Inflammatory macrophage (primary cell): ENCODE measurements around the gene METRNL.
"Not testable (repeated sequence)": the region's sequence is repeated elsewhere in the genome, so short reads cannot be mapped to it uniquely, and the experiment has no call there.

Source experiments
- DNase-seq, 2 donors: peaks; one replicate each; pipeline ENCODE4 v3.0.0-alpha.2; 2020 to 2022

METRNL gene

DNA sequence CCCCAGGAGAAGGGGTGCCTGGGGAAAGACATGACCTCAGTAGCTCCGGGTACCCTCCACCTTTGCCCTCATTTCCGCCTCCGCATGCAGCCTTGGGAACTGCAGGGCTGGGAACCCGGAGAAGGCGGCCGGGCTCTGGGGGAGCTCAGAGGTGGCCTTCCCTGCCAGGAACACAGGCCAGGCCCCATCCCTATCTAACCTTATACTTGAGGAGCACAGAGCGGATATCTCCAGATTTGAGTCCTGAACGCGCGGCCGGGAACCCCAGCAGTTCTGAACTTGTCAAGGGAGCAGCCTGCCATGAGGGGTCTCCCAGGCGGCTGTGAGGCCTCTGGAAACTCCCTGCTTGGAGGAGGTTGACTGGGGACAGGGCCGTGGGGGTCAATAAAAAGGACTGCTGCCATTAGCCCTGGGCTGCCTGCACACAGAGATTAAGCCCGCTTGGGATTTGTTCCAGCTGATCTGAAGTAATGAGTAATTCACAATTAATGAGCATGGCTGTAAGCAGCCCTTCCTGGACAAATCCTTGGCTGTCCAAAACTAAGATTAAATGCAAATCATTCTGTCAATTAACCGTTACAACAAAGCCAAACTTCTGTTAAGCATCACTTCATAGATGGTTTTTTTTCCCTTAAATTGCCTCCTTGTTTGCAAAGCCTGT is 26.3 kb upstream of the METRNL start:
- no peak for DNase-seq

DNA sequence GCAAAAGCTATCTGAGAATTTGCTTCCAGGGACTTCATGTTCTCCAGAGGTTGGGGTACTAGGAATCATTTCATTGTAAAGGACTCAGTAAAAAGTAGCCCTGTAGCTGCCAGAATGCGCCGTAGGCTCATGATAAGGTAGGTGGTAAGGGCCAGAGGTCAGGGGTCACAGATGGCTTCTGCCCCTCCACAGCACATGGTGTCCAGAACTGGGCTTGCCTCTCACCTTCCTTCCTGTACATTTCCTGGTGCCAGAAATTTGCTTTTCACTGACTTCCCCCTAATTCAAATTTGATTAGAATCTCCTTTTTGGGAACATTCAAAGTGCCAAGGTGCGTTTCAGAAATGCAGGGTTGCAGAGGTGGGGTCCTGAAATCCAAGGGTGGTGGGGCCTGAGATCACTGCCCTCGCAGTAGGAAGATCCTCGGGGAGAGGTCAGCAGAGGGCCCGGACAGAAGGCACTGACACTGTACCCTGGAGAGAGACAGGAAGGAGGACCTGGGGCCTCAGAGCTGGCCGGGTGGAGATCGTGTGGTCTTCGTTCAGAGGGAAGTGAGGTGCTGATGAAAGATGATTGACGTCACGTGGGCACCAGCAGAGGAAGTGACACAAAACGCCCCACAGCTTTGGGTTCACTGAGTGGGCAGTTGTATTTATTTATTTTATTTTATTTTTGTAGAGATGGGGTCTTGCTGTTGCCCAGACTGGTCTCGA is 25.5 kb upstream of the METRNL start:
- peak; percentile 92 to 96 for DNase-seq

DNA sequence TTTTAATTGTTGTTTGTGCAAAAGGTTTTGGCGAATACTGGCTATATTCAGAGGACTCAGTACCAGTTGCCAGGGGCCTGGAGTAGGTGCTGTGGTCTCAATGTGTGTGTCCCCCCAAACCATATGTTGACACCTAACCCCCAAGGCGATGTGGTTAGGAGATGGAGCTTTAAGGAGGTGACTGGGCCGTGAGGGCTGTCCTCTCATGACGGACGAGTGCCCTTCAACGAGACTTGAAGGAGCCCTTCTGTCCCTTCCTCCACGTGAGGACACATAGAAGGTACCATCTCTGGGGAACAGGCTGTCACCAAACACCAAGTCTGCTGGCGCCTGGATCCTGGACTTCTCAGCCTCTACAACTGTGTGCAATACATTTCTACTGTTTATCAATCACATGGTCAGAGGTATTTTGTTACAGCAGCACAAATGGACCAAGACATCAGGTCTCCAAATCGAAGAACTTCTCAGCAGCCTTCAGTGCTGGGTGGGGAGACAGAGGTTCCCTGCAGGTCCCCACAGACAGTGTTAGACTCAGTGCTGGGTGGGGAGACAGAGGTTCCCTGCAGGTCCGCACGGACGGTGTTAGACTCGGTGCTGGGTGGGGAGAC is 24.8 kb upstream of the METRNL start:
- DNase-seq: no peak

DNA sequence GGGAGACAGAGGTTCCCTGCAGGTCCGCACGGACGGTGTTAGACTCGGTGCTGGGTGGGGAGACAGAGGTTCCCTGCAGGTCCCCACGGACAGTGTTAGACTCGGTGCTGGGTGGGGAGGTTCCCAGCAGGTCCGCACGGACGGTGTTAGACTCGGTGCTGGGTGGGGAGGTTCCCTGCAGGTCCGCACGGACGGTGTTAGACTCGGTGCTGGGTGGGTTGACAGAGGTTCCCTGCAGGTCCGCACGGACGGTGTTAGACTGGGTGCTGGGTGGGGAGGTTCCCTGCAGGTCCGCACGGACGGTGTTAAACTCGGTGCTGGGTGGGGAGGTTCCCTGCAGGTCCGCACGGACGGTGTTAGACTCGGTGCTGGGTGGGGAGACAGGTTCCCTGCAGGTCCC is 24.2 kb upstream of the METRNL start:
- DNase-seq: not testable (repeated sequence)

DNA sequence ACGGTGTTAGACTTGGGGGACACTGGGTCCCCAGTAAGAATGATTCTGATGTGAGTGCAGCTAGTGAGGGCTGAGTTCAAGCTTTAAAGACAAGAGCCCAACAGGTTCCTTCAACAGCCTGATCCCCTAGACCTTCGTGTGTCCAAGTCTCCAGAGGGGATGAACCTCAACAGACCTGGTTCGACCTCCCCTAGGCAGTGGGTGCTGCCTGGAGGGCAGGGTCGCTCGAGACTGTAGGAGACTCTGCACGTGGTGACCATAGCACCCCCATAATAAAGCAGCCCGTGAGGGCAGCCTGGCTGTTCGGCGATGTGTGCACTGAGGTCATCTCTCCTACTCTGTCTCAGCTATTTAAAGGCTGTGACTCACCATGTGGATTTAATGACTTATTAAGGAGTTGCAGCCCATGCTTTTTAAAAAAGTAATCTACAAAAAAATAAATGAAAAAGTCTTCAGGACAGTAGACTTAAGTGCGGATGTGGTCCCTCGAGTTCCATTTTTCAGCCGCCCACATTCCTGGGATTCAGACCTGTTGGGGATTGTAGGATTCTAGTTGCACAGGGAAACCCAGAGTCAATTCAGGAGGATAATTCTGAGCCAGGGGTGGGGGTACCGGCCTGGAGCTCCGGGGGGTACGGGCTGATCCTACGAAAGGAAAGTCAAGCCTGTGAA is 23.4 kb upstream of the METRNL start:
- peak; percentile 65 to 81 for DNase-seq

DNA sequence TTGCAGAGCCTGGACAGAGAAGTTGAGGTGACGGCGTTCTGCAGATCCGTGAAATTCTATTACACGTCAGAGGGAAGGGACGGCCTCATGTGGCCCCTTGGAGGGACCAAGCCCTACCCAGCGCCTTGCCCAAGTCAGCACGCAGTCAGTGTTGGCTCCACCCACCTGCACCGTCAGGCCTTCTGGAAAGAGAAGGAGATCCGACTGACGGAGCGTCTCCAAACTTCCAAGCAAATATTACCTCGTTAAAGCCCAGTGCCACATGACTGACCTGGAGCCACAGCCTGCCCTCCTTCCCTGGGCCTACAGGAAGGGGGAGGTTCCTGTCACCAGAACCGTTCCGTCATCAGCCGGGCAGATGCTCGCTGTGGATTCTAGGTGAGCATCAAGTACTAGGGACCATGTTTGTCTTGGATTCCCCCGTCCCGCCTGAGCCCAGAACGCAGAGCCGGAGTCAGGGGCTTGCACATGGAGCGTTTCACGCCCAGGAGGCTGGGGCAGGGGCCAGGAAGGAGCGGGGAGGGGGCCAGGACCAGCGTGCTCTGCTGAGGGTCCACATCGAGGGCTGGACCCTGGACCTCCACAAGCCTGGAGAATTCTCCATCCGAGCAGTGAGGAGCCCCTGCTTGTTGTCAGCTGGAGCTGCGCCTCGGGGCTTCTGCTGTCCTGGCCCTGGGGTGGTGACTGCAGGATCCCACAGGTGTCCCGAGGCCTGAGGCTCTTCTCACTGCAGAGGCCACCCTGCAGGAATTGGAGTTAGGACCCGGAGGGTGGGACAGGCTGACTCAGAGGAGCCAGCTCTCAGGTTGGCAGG is 22.6 kb upstream of the METRNL start:
- DNase-seq: no peak

DNA sequence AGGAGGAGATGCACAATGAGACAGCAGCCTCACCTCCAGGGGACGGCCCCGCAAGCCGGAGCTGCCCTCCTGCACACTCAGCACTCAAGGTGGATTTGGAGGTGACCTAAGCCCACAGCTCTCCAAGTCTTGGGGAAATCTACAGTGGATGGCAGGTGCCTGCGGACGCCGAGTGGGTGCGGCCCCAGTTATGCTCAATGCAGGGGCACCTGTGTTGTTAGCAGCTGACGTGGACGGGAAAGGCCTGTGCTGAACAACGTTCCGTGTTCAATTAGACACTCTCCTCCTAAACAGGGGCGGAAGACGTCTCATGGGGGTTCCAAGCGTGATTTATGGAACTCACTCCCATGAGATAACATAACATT is 22.0 kb upstream of the METRNL start:
- DNase-seq: no peak

DNA sequence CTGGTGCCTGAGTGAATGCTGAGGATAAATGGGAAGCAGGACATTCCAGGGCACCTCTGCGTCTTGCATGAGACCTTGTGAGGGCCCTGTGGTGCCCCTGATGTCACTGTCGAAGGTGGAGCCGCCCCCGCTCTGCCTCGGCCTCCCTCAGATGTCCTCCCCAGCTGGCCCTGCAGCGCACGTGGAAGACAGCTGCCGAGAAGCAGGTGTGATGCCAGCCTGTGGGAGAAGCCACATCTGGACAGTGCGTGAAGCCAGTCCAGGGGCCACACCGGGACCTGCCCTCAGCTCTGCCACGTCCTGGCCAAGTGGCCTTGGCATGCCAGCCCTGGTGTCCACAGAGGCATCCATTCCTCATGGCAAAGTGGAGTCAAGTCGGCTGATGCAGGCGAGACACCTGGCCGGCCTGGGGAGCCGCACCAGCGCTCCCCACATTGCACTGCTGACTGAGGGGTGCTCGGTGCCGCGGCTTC is 21.6 kb upstream of the METRNL start:
- no peak for DNase-seq

DNA sequence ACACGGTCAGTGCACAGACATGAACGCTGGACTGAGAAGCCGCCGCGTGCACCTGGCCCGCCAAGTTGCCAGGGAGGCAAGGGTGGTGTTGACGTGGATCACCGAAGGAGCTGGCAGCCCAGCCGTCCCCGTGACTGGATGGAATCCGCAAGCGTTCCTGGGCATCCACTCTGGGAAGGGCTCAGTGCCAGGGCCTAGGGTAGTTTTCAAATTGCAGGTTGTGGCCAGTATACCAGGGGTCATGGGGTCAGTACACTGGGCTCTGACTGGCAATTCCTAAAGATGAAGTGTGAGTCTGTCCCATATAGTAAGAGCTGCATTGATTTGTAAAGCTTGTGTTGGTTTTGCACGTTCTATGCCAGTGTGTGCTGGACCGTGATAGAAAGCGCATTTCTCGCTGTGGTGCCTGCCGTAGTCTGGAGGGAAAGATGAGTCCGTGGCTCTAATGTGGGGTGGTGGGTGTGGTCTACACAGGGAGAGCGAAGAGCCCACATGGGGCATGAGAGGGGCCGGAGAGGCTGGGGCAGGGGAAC is 21.1 kb upstream of the METRNL start:
- no peak for DNase-seq

DNA sequence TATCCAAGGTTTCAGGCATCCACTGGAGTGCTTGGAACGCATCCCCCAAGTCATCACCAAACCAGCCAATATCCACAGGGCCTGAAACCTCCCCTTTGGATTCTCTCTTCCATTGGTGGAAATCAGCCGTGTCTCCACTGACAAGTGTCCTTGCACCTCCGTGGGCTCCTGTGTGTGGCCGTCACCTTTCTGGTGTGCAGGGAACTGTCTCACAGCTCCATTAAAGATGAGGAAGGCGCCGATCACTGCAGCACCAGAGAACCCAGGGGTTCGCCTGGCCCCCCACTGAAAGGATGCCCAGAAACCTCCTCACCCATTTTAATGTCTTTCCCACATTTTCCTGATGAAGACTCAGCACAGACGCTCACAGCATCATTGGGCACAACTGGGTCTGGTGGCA is 17.8 kb upstream of the METRNL start:
- peak in 1 of 2 donors; percentile 1 for DNase-seq

DNA sequence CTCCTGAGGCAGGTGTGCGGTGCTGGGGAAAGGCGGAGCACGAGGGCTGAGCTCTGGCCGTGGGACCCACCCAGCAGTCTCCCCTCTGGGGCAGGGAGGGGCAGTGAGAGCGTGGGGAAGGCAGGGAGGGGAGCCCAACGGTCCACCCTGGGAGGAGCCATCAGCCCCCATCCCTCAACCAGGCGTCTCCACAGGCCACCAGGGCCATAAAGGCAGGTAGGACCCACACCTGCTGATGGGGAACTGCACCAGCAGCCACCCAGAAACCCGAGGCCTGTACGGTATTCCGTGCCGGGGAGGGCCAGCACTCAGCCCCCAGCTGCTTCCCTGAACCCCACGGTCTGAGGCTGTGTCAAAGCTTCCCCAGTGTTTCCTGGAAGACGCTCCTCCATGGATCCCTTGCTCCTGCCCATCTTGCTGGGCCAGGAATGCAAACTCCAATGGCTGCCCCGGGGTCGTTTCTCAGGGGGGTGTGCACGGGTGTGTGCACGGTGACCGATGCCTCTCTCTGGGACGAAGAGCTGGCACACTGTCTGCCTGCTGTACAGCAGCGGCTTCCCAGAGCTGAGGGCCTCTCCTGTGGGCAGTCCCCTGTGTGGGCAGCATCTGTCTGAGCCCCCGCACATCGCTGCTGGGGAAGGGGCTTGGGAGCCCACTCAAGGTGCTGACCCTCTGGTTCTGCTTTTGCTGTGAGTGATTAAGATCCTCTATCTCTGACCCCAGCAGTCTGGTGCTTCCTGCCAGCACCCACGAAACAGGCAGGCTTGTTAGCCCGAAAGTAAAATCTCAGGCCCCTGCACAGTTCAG is 17.2 kb upstream of the METRNL start:
- peak; percentile 5 to 46 for DNase-seq

DNA sequence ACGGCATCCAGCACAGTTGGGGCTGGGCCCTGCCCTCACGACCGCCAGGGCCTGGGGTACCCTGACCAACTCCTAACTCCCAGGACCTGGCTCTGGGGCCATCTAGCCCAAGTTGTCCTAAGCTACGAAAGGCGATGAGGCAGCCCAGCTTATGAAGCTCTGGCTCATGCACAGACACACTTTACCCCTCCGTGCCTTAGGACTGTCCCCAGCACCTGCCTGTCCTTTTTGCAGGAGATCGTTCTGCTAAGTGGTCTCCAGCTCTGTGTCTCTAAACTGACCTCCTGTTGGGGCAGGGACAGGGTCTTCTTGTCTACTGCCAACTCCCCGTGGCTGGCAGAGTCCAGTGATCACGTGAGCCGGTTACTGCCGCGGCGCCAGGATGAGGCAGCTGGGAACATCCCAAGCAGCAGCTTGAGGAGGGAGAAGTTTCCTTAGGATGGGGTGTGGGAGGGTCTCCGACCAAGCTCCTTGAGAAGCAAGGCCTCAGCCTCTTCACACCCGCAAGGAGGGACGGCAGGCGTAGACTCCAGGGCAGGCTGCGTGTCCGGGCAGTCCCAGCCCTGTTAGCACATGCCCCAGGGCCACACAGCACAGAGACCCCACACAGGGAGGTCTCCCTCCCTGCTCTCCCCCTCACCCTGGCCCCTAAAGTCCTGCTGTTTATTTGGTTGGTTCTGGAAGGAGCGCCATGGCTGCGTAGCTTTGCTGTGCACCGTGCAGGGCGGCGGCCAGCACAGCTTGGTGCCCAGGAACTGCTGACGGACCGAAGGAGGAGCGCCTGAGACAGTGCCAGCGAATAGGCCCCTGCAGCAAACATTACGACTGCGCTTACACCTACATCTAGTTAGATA is 16.4 kb upstream of the METRNL start:
- no peak for DNase-seq

DNA sequence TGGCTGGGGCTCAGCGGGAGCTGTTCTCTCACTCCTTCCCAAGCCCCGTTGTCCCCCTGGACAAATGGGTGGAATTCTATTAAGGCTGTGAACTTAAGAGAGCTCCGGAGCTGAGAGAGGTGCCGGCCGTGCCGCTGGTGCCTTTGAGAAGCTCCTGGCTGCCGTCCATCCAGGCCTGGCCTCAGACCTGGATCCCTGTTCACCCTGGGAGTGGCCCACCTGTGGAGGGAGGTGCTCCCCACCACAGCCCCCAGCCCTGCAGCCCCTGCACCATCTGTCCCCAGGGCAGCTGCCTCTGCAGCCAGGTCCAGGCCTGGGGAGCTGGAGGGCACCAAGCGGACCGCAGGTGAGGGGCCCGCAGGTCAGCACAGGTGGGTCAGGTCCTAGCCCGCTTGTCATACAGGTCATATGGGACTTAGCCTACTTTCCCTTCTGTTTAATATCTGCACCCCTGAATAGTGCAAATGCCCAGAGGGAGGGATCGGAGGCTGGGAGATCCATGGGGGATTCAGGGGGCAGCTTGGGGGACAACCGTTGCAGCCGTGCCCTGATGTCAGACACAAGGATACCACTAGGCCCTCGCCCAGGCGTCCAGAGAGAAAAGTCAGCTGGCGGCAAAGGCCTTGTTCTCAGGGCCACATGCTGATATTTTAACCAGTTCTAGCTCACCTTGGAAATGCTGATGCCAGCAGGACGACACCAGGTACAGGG is 15.2 kb upstream of the METRNL start:
- DNase-seq: peak in 1 of 2 donors; percentile 1

DNA sequence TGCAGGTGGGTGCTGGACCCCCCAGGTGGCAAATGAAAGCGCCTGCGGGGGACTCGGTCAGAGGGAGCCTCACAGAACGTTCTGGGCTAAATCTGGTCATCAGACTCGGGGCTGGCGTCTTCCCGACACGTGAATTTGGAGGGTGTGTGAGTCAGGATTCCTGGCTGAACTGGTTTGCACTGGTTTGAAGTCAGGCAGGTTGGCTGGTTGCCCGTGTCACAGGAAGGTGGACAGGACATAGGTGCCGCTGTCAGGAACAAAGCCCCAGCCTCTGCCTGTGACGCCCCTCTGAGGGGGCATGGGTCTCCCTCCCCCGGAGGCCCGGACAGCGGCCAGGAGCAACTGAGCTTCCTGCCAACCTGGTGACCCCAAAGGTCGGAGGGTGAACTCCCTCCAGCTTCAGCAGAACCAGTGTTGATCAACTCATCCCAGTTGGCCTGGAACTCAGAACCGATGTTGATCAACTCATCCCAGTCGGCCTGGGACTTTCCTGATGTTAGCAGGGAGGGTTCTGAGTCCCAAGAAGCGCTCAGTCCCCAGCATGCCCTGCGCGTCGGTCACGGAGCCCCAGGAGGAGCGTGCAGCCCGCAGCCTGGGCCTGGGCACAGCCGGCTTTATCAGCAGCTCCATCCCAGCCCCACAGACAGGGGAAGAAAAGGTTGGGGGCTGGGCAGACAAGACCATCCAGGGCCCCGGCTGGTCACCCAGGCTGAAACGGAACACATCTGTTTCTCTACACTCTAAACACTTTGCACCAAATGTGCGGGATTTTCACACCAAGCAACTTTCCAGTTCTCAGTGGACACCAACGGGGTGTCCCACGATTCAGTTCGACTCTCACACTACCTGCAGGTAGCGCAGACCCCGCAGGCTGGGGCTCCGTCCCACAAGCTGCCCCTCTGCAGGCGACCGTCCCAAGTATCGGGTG is 14.4 kb upstream of the METRNL start:
- no peak for DNase-seq

DNA sequence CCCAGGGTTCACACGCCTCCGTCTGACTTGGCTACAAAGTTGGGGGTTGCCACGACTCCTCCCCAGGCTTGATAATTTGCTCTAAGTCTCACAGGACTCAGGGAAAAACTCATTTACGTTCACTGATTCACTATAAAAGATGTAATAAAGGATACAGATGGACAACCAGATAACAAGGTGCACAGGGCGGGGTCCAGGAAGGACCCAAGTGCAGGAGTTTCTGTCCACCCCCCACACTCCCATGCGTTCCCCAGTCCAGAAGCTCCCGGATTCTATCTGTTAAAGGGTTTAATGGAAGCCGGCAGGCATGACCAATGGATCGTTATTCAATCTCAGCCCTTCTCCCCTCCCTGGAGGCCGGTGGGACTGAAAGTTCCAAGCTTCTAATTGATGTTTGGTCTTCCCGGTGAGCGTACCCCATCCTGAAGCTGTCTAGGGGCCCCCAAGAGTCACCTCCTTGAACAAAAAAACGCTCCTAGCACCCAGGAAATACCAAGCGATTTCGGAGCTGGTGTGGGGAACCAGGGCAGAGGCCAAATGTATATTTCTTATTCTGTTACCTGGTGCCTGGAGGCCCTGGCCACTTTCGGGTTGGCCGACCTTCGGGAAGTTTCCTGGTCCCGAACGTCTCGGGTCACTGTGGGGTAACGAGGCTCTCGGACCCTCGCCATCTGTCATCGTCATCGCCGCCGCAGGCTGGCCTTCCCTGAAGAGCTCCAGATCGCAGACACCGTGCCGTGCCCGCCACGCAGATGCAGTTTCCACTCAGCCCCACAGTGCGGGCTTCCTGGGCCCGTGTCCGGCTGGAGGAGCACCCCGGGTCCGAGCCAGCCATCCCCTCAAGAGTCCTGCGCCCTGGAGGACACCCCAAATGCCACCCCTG is 13.5 kb upstream of the METRNL start:
- DNase-seq: no peak

DNA sequence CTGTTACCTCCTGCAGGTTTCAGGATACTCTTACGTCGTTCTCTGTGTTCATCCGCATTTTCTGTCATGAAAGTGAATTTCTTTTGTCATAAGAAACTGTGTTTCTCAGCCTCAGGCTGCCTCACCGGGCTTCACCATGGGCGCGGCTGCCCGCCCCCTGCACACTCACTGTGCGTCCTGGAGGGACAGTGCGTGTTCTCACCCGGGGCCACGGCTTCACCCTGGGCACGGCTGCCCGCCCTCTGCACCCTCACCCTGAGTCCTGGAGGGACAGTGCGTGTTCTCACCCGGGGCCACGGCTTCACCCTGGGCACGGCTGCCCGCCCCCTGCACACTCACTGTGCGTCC is 12.9 kb upstream of the METRNL start:
- not testable (repeated sequence) for DNase-seq

DNA sequence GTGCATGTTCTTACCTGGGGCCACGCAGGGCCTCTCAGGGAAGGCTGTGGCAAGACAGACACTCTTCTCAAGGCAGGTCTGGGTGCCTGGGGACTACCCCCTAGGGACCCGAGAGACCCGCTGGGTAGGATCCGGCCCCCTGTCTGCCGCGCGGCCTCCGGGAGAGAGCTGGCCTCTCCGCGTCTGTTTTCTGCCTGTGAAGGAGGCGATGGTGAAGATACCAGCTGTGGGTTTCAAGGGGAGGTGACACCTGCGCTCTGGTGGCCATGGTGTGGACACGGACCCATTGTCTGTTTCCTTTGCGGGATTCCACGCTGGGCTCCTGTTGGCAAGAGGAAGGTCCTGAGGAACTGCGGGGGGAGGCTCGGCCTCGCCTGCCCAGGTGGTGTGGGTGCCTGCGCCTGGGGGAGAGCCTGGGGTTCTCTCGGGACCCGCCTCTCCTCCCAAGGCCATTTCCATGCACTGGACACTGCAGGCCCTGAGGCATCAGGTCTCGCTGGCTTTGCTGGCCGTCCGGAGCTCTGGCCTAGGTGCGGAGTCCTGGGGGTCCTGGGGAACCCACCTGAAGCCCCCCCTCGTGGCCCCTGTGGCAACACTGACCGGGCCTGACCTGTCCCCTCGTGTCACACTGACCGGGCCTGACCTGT is 12.2 kb upstream of the METRNL start:
- DNase-seq: no peak
